HG03575 (cell line): Measurements from ENCODE around the gene TNFRSF4.

ENCODE experiments used
- ATAC-seq: cut with Tn5 transposase; IDR thresholded peaks from one replicate; pipeline ENCODE4 v1.9.1; 2021; ENCODE audit not compliant: unreplicated experiment, insufficient number of reproducible peaks, low FRiP score; ENCODE audit errors: extremely low read depth

The TNFRSF4 gene

DNA sequence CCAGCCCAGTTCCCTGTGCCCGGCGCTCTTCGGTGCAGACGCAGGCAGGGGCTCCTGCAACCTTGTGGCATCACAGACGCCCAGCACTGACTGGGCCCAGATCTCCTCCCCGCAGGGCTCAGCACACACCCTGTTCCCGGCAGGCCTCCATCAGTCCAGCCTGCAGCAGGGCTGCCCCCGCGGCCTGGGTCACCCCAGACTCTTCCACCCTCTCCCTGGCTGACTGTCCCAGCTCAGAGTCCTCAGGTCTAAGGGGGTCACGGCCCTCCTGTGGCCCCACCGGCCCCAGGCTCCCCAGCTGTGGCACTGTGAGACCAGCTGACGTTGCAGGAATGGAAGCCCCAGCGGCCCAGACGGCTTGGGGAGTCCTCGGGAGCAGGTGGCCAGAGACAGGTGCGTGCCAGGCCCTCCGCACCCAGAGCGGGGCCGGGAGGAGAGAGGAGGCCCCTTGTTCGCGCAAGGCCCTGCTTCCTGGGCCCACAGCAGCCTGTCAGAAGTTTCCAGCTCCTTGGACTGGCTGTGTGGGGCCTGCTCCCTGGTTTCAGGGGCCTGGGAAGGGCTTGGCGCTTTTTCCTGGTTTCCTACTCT is 22.3 kb upstream of the TNFRSF4 start:
- ATAC-seq: no peak

DNA sequence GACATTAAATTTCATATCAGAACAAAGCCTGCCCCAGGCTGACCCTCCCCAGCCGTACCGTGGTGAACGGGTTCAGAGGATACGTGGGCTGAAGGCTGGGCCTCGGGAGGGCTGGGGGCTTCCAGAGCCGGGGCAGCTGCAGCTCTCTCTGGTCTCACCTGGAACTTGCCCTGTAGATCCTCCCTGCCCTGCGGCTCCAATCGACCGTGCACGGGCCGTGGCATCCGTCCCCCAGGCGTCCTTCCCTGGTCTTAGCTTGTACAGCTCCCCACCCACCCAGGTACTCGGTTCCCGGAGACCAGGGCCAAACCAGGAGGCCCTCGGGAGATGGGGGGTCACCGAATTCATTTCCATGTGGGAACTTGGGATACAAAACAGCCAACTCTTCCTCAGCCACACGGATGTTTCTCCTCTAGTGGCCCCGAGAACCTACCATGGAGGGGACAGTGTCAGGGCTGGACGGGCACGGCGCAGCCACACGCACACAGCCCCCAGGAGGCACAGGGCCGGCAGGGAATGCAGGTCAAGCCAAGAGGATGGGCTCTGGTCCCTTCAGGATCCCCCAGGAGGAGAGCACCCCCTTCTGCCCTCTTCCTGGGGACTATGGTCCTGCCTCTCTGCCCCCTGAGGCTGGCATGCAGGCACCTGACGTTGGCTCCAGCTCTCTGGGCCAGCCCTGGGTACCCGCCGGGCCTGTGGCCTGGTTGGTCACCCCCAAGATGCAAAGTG is 21.2 kb upstream of the TNFRSF4 start:
- no peak for ATAC-seq

DNA sequence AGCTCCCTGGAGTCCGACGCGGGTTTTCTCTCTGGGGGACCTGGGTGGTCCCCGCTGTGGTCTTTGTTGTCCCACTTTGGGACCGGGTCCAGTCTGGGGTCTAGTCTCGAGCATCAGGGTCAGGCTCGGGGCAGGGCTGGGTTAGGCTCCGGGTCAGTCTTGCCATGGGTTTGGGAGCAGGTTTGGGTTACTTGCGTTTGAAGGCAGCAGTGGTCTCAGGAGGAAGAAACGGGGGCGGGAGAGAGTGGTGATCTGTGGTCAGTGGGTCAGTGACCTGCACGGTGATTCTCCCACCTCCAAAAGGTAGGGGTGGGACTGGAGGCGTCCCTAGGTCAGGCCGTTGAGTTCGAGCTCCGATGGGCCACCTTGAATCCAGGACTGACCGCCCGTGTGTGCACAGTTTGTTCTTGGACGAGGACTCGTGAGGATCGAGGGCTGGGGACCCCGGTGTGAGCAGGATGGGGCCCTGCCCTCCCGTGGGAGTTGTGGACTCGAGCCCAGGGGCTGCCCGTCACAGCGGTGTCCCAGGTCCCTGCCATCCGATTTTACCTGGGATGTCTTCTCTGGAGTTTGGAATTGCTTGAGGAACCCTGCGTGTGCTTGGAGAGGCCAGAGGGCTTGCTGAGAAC is 20.3 kb upstream of the TNFRSF4 start:
- ATAC-seq: no peak

DNA sequence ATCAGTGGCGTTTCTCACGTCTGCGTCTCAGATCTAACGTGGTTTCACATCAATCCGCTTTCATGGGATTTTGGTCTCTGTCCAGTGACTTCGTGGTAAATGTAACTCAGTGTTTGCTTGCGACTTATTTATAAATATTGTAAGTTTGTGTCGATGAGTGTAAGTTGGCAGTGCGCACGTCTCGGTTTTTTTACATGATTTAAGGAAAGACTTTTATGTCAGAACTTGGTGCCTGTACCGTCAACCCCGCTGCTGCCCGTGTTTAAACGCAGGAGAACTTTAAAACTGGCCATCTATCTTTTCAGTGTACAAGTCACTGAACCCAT is 19.6 kb upstream of the TNFRSF4 start:
- no peak for ATAC-seq

DNA sequence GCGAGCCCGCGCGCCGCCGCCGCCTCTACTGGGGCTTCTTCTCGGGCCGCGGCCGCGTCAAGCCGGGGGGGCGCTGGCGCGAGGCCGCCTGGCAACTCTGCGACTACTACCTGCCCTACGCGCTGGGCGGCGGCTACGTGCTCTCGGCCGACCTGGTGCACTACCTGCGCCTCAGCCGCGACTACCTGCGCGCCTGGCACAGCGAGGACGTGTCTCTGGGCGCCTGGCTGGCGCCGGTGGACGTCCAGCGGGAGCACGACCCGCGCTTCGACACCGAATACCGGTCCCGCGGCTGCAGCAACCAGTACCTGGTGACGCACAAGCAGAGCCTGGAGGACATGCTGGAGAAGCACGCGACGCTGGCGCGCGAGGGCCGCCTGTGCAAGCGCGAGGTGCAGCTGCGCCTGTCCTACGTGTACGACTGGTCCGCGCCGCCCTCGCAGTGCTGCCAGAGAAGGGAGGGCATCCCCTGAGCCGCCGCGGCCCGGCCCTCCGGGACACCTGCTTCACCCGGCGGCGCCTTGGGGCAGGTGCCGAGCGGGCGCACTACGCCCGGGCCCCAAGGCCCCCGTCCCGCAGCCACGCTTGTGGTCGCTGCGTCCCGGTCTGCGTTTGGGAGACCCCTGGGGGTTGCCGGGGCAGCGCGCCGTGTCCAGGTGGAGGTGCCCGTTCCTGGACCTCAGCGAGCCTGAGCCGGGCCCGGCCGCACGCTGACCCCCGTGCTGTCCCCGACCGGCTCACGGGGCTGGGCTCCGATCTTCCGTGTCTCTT is 19.0 kb upstream of the TNFRSF4 start:
- ATAC-seq: no peak

DNA sequence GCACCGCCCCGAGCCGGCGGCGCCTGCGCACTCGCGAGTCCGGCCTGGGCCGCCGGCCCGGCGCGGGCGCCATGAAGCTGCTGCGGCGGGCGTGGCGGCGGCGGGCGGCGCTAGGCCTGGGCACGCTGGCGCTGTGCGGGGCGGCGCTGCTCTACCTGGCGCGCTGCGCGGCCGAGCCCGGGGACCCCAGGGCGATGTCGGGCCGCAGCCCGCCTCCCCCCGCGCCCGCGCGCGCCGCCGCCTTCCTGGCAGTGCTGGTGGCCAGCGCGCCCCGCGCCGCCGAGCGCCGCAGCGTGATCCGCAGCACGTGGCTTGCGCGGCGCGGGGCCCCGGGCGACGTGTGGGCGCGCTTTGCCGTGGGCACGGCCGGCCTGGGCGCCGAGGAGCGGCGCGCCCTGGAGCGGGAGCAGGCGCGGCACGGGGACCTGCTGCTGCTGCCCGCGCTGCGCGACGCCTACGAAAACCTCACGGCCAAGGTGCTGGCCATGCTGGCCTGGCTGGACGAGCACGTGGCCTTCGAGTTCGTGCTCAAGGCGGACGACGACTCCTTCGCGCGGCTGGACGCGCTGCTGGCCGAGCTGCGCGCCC is 18.3 kb upstream of the TNFRSF4 start, which contains the start of gene B3GALT6:
Gene B3GALT6 (plus strand): TSS at position 30 of the 588 bp plus-strand sequence. CDS start 42 bp downstream, at position 72.
- ATAC-seq: no peak

DNA sequence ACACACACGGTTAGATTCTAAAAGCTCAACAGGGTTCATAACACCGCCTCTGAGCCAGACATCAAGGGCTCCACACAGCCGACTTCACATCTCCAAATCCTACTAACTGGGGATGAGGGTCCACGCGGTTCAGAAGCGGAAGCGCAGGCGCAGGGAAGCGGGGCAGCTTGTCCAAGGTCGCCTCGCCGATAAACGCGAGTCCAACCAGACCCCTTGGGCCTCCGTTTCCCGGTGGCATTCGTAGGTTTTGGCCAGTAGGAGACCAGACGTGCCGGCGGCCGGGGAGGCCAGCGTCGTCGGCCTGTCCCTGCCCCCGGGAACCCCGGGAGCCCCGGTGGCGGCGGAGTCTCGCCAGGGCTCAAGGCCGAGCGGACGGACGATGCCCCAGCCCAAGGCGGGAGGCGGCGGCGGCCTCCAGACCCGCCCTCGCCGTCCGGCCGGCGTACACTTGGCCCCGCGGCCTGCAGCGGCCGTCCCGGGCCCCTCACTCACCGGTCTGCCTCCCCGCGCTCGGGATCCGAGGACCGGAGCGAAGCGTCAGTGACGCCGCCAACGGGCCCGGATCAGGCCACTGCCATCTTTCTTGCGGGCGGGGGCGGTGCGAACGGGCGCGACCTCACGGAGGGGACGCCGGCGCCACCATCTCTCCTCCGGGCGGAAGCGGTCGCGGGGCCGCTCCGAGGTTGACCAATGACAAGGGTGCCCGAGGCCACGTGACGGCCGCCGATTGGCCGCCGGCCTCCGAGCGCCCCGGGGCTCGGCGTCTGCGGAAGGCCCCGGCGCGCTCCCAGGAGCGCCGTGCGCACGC is 17.7 kb upstream of the TNFRSF4 start, which contains the start of gene SDF4:
Gene SDF4 (minus strand): TSS at position 602 of the 808 bp plus-strand sequence. CDS start 3,229 bp downstream, outside the sequence.
- peak; percentile 43 for ATAC-seq

DNA sequence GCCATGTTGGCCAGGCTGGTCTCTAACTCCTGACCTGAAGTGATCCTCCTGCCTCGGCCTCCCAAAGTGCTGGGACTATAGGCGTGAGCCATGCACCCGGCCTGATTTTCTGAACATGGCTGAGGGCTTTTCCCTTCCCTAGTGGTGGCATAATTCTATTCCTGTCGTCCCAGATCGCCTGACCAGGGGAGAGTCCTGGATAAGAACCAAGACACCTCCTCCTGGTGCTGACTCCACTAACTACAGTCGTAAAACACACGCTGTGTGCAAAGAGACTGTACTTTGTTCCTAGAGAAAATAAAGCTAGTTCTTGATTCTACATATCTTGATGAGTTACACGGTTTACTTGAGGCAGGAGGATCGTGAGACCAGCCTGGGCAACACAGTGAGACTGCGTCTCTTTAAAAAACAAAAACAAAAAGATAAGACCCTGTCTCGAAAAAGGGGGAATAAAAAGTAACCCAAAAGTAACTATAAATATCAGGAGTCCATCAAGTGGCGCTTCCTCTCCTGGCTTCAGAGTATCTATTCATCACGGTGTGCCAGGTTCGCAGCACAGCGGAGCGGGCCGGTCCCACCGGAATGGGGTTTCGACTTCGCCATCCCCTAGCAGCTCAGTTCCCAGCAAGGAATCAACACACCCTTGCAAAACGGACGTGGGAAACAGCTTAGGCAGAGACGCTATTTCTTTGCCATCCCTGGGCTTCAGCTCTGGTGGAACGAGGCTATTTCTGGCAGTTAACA is 16.9 kb upstream of the TNFRSF4 start:
- no peak for ATAC-seq

DNA sequence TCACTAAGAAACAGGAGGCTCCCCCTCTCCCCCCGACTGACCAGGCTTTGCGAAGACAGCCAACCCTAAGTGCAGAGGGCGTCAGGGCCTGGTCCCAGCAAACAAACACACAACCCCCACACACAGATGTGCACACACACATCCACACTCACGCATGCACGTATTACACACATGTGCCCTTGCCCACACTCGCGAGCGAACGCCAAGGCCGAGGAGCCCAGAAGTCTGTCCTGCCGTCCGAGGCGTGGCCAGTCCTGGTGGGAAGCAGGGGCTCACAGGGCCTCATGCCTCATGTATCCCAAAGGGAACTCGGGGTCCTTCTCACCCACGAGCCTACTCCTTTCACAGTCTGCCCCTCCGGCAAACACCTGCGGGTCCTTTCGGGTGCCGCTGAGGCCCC is 15.8 kb upstream of the TNFRSF4 start:
- no peak for ATAC-seq

DNA sequence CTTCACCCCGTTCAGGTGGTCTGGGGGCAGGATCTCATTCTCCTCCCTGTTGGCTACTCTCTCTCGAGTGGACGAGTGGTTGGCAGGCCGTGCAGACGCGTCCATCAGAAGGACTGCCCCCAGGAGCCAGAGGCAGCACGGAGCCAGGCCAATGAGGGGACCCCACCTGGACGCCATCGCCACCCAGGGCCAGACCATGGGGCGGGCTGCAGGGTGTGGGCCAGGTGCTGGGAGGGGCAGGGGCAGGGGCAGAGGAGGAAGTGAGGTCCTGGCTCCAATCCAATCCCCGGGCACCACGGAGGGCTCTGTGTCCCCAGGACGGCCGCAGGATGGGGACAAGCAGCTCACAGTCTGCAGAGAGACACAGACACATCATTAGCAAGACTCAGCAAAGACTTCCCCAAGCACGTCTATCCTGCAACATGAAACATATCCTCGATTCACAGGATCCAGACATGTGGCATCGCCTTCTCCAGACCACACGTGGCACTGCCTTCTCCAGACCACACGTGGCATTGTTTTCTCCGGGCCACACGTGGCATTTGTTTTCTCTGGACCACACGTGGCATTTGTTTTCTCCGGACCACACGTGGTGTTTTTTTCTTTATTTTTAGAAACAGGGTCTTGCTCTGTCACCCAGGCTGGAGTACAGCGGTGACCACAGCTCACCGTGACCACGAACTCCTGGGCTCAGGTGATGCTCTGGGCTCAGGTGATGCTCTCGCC is 14.8 kb upstream of the TNFRSF4 start:
- no peak for ATAC-seq

DNA sequence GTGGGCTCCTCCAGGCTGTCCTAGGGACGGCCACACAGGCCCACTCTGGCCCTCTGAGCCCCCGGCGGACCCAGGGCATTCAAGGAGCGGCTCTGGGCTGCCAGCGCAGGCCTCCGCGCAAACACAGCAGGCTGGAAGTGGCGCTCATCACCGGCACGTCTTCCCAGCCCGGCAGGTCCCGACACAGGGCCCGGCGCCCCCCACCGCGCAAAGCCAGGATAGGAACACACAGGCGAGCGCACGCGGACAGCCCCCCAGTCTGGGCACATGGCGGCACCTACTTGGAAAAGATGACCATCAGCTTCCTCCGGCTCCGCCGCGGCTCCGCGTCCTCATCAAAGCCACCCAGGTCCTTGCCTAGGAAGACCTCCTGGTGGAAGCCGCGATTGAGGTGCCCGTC is 14.2 kb upstream of the TNFRSF4 start:
- ATAC-seq: no peak

DNA sequence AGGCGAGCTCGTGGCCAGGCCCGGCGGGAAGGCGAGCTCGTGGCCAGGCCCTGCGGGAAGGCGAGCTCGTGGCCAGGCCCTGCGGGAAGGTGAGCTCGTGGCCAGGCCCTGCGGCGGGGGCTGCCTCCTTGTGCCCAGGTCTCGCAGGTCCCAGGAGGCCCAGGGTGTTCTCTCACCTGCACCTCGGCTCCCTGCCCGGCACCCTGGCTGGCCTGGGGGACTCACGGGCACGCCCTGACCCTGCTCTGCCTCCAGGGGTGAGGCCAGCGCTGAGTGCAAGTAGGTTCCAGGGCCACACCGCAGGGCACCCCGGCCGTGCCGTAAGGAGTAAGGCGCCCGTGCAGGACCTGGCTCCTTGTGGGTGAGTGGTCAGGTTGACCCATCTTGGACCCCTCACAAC is 13.4 kb upstream of the TNFRSF4 start:
- no peak for ATAC-seq

DNA sequence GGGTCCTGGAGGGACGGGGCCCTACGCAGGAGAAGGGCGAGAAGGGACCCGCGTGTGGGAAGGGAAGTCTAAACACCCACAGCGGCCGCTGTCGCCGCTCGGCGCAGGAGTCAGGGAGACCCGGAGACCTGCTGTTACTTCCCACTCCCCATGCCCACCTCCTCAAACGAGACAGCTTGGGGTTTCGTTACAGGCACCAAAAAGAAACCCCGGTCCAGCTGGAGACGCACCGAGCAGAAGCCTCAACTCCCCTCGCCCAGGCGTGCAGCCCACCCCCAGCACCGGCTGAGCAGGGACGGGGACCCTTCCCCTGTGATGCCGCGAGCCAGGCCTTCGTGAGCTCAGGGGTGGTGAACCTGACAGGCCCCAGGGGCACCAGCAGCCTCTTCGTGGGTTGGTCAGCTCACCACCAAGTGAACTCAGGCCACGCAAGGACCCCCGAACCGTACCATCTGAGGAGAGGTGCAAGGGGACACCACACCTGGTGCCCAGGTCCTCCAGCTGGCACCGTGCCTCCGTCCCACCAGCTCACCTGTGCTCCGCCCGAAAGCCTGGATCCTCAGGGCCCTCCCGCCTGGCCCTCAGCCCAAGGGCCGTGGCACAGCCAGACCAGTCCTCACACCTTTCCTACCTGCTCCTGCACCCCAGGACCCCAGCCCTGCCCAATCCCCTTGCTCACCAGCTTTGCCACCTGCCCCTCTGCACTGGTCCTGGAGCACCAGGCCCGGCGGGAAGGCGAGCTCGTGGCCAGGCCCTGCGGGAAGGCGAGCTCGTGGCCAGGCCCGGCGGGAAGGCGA is 12.8 kb upstream of the TNFRSF4 start:
- no peak for ATAC-seq

DNA sequence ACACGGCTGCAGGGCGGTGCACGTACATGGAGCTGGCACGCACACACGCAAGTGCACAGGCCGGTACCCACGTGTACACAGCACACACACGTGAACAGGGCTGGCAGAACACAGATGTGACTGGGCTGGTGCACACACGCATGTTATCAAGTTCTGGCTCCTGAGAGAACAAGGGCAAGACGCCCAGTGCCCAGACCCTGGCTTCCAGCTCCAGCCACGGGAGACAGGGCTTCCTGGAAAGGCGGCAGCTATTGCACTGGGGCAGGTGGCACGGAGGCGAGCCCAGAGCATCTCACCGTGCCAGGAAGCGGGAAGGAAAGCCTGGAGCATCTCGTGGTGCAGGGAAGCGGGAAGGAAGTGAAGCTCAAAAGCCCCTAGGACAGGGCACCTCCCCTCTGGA is 12.0 kb upstream of the TNFRSF4 start:
- ATAC-seq: no peak

DNA sequence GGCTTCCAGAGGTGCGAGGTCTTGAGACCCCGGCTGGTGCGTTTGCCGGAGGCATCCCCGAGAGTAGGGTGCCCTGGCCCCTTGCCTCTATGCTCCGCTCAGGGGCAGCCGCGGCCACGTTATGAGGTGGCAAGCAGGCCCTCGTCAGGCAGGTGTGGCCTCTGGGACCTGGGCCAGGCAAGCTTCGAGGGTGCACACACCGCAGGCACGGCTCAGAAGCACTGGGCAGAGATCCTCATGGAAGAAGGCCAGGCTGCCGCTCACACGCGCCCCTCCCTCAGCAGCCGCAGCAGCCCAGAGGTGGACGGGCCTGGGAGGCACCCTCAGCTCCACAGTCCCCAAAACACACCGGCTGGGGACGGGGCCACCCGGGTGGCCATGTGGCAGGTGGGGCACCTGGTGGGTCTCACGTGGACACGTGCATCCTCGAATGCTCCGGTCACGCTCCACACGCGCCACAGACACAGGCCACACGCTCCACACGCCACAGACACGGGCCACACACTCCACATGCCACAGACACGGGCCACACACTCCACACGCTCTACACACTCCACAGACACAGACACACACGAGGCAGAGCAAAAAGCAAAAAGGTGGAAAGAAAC is 11.4 kb upstream of the TNFRSF4 start:
- ATAC-seq: no peak

DNA sequence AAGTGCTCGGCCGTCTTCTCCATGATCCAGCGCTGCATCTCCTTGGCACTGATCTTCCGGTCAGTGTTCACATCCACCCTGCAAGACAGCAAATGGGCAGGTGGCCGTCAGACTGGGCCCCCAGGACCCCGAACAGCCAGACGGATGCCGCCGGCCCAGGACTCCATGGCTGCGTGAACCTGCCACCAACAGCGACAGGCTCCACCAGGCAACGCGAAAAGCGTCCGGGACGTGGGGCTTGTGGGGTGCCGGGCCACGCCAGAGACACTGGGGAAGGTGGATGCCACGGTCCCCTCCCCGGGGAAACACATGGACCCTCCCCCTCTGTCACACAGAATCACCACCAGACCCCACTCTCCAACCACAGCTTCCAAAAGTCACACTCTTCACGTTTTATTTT is 9.9 kb upstream of the TNFRSF4 start:
- no peak for ATAC-seq
